ENCODE data around the gene NCMAP.
"Not testable (repeated sequence)": the region's sequence is repeated elsewhere in the genome, so short reads cannot be mapped to it uniquely, and the experiment has no call there.

Gene NCMAP

GRCh38 chr1:24544239-24544638 lies 11.6 kb upstream of the NCMAP start:
- DNase-seq: no peak

- DNase-seq: no peak
Measured at GRCh38 chr1:24545662-24546061, 10.2 kb upstream of the NCMAP start.

- no peak for DNase-seq
Measured at GRCh38 chr1:24547195-24547594, 8.7 kb upstream of the NCMAP start.

- no peak for DNase-seq
Measured at GRCh38 chr1:24548070-24548469, 7.8 kb upstream of the NCMAP start.

- not testable (repeated sequence) for DNase-seq
Measured at GRCh38 chr1:24549210-24549609, 6.7 kb upstream of the NCMAP start.

GRCh38 chr1:24551290-24551959 lies 4.5 kb upstream of the NCMAP start:
- DNase-seq: no peak

GRCh38 chr1:24551960-24552571 lies 3.8 kb upstream of the NCMAP start:
- no peak for DNase-seq

GRCh38 chr1:24553931-24554330 lies 2.0 kb upstream of the NCMAP start:
- DNase-seq: no peak

- no peak for DNase-seq
Measured at GRCh38 chr1:24554714-24555113, 1.2 kb upstream of the NCMAP start.

- no peak for DNase-seq
Measured at GRCh38 chr1:24556414-24556795, 518 bp downstream of the NCMAP start.

- DNase-seq: no peak
Measured at GRCh38 chr1:24557220-24557619, 1.3 kb downstream of the NCMAP start.

GRCh38 chr1:24557711-24558131 lies 1.8 kb downstream of the NCMAP start:
- no peak for DNase-seq

- DNase-seq: no peak
Measured at GRCh38 chr1:24558455-24558854, 2.6 kb downstream of the NCMAP start.

GRCh38 chr1:24558902-24559791 lies 3.3 kb downstream of the NCMAP start:
- no peak for DNase-seq

GRCh38 chr1:24560361-24560760 lies 4.5 kb downstream of the NCMAP start:
- no peak for DNase-seq

GRCh38 chr1:24562625-24563024 lies 6.7 kb downstream of the NCMAP start:
- no peak for DNase-seq

- no peak for DNase-seq
Measured at GRCh38 chr1:24564695-24565094, 8.8 kb downstream of the NCMAP start.

GRCh38 chr1:24566236-24566867 lies 10.5 kb downstream of the NCMAP start:
- DNase-seq: no peak

GRCh38 chr1:24567792-24568388 lies 12.0 kb downstream of the NCMAP start:
- DNase-seq: no peak

- no peak for DNase-seq
Measured at GRCh38 chr1:24568475-24568874, 12.6 kb downstream of the NCMAP start.

GRCh38 chr1:24570265-24571125 lies 14.6 kb downstream of the NCMAP start:
- DNase-seq: no peak

GRCh38 chr1:24572301-24572700 lies 16.4 kb downstream of the NCMAP start:
- DNase-seq: no peak

All from amniotic stem cell (primary cell).